Right lobe of liver (tissue), 6 donors: ENCODE measurements around the gene LYSMD3. TPM values are rescaled to one million over a fixed set of nuclear protein-coding genes. Genes with fewer than 3 reads are reported as not detected.

Experiments used
- ATAC-seq, 4 donors: fragments of 200-7000 bp; cut with Tn5 transposase; one replicate each; pipeline ENCODE4 v1.9.1; 2020; ENCODE audit warnings: mild to moderate bottlenecking in 4 of 4, moderate library complexity in 4 of 4
- DNase-seq, 3 donors: peaks; one replicate each; pipeline ENCODE4 v3.0.0-alpha.2; 2020
- H3K27ac ChIP-seq, 3 donors: fragments of 200-600 bp; one replicate each; pipeline ENCODE4 v1.8.0; 2022
- H3K27me3 ChIP-seq, 2 donors: fragments of 200-600 bp; one replicate each; pipeline ENCODE4 v1.8.0; 2022
- H3K36me3 ChIP-seq, 4 donors: fragments of 200-600 bp; sonication (generic) in 1 of 4; one replicate each; pipeline versions ENCODE4 v1.5.1 to v1.8.0; 2017 to 2022; ENCODE audit warnings: control low read depth in 1 of 4
- H3K4me1 ChIP-seq, 4 donors: fragments of 200-600 bp; sonication (generic) in 1 of 4; one replicate each; pipeline versions ENCODE4 v1.5.1 to v1.8.0; 2017 to 2022; ENCODE audit warnings: control low read depth in 1 of 4
- H3K4me3 ChIP-seq, 3 donors: fragments of 200-600 bp; one replicate each; pipeline ENCODE4 v1.8.0; 2022
- H3K9me3 ChIP-seq, 4 donors: fragments of 200-600 bp; sonication (generic) in 1 of 4; one replicate each; pipeline versions ENCODE4 v1.5.1 to v1.8.0; 2017 to 2022; ENCODE audit warnings: control low read depth in 1 of 4
- POLR2A ChIP-seq: fragments of 450-650 bp; IDR thresholded peaks from one replicate; pipeline ENCODE4 v1.6.1; 2017; ENCODE audit warnings: antibody characterized with exemption, mild to moderate bottlenecking
- WGBS: methylation state at CpG from one replicate; pipeline ENCODE4 v1.1.6; 2018; ENCODE audit warnings: low coverage, low lambda C conversion rate; ENCODE audit not compliant: insufficient coverage; ENCODE audit errors: missing lambda C conversion rate; 5-methylcytosine and 5-hydroxymethylcytosine counted together
- intact Hi-C, 2 donors: fragments of 100-400 bp; cut with DNase I; formaldehyde crosslinking; loops; one replicate each; pipeline versions ENCODE4 v1.11.2 to v1.14.1; 2022
- total RNA-seq, 6 experiments: library from RNA; depleted of rRNA in 2 of 6; stranded (reverse); fragments of >200 nt in 2 of 6; fragmentation: NEBNext Ultra II Directional in 3 of 6; extraction: Animal tissue kit (Norgen Biotek cat#: 25700) in 3 of 6; gene quantifications; one replicate each; pipeline versions ENCODE4 v1.1.0 to v1.2.4, GENCODE V29; 2016 to 2023
- TF ChIP-seq, protein P1 (sequence below), 4 donors: fragments of 200-600 bp in 3 of 4; fragments of 450-650 bp in 1 of 4; IDR thresholded peaks; one replicate each; pipeline versions ENCODE4 v1.5.1 to v1.8.0; 2016 to 2022; ENCODE audit warnings: antibody characterized with exemption in 4 of 4, mild to moderate bottlenecking in 2 of 4
- donor health status: DM: no; HTN: yes; CAD: no.
- donor health status: DM: no; HTN: no; CAD: no.
- donor health status: DM: no; HTN: no; CAD: no.
- donor health status: DM: no; HTN: yes; CAD: no.
- donor health status: DM: no; HTN: yes; CAD: no.

The LYSMD3 gene
- total RNA-seq, 6 experiments from 2014 or later = 11.4 to 16.6 (median 13.3) TPM

DNA sequence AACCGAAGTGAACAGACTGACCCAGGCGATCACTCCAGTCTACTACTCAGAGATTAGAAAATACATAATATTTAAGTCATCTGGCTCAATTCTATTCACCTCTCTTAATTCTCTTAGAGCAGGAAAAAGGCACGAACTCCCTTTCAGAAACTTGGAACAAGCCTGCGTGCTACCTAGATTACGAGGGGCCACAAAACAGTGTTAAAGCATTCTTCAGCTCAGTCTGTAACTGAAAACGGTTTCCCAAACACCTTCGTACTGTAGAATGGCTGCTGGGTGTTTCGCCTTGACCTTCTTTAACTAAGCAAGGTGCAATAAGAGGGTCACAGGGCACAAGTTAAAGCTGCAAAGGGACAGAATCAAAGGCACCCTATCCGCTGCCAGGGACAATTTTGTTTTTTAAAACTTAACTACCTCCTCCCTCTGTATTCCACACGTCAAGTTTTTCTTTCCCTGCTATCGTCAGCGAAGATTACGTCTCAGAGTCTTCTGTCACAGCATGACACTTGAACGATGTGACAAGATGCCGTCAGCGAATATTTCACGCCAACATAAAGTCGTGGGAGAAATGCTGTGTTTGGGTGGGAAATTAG is 687 bp downstream of the LYSMD3 start:
- peak in 1 of 4 donors; percentile 1 for ATAC-seq
- Histone ChIP-seq H3K27me3 (no peaks in the 10 kb centered on the region), H3K4me1 (peaks cover 0 to 28% (median 5%) of the 10 kb centered on the region in 4 donors), H3K27ac (peak overlapping the region; percentile 93 to 96 (median 95)), H3K9me3 (no peaks in the 10 kb centered on the region), H3K4me3 (peak overlapping the region; percentile 83 to 86 (median 85)), H3K36me3 (peaks cover 0 to 16% (median 0%) of the 10 kb centered on the region in 4 donors)
- intact Hi-C loops = no loop called here
- TF ChIP-seq POLR2A = no peak
- TF ChIP-seq, protein P1, sequence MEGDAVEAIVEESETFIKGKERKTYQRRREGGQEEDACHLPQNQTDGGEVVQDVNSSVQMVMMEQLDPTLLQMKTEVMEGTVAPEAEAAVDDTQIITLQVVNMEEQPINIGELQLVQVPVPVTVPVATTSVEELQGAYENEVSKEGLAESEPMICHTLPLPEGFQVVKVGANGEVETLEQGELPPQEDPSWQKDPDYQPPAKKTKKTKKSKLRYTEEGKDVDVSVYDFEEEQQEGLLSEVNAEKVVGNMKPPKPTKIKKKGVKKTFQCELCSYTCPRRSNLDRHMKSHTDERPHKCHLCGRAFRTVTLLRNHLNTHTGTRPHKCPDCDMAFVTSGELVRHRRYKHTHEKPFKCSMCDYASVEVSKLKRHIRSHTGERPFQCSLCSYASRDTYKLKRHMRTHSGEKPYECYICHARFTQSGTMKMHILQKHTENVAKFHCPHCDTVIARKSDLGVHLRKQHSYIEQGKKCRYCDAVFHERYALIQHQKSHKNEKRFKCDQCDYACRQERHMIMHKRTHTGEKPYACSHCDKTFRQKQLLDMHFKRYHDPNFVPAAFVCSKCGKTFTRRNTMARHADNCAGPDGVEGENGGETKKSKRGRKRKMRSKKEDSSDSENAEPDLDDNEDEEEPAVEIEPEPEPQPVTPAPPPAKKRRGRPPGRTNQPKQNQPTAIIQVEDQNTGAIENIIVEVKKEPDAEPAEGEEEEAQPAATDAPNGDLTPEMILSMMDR (IDR thresholded peaks at IDR 0.05) = no peak
- WGBS = under 1% methylated on average over 18 of the region's 18 CpGs
- DNase-seq = no peak

DNA sequence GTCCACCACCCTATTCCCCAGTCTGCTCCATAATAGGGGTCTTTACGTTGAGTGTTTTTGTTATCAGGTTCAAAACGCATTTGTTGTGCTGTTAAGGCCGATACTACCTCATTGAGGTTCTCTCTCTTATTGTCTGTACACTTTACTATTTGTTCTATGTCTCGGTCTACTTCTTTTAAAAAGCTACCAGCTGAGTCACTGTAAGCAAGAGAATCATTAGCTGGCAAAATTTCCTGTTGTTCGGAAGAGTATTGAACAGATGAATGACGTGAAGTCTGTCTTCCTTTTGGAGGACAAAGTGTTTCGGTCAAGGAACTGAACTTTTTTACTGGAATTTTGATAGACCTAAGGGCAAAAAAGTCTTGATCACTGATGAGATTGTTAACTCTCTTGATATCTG is 10.3 kb downstream of the LYSMD3 start:
- intact Hi-C loops = no loop called here
- peaks cover 0 to 56% (median 10%) of the 10 kb centered on the region in 4 donors for H3K36me3 ChIP-seq
- H3K27ac ChIP-seq = no peak overlapping the region
- no peak for TF ChIP-seq POLR2A
- TF ChIP-seq, protein P1 (IDR thresholded peaks at IDR 0.05) = no peak
- DNase-seq = no peak
- WGBS = 90% methylated on average over 7 of the region's 7 CpGs
- H3K9me3 ChIP-seq = no peaks in the 10 kb centered on the region
- H3K27me3 ChIP-seq = no peaks in the 10 kb centered on the region
- H3K4me1 ChIP-seq = no peaks in the 10 kb centered on the region
- H3K4me3 ChIP-seq = no peak overlapping the region
- ATAC-seq = no peak

DNA sequence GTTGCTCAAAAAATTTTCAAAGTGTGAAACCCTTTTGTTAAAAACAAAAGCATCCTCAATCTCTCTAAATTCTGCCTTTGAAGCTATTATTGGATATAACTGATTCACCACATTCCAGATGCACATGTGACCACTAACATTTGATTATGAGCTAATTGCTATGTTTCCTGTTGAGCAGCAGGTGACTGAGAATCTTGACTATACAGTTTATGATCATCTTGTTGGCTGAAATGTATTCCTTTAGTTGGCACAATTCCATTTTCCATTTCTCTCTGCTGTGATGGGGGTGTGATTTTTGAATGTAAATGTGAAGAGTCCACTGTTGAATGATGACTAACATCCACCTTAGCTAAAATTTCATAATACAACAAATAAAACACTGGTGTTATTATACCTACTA is 10.7 kb downstream of the LYSMD3 start:
- no peak overlapping the region for H3K4me3 ChIP-seq
- ATAC-seq (no peak), DNase-seq (no peak)
- TF ChIP-seq, protein P1 (IDR thresholded peaks at IDR 0.05) = no peak
- TF ChIP-seq POLR2A = no peak
- no peaks in the 10 kb centered on the region for H3K9me3 ChIP-seq
- peaks cover 0 to 52% (median 10%) of the 10 kb centered on the region in 4 donors for H3K36me3 ChIP-seq
- no peak overlapping the region for H3K27ac ChIP-seq
- H3K4me1 ChIP-seq = no peaks in the 10 kb centered on the region
- H3K27me3 ChIP-seq = no peaks in the 10 kb centered on the region
- intact Hi-C loops = no loop called here

DNA sequence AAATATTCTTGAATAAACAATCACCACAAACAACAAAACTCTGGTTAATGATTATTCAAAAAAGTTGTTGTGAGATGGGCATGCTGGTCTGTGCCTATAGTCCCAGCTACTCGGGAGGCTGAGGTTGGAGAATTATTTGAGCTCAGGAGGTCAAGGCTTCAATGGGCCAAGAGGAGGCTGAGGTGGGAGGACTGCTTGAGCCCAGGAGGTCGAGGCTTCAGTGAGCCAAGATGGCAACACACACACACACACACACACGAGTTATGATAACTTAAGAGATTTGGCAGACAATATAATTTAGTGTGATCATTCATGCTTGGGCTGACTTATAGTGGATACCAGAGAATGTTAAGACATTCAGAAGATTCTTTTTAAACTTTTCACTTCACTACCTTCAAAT is 14.9 kb downstream of the LYSMD3 start:
- Histone ChIP-seq H3K9me3 (no peaks in the 10 kb centered on the region), H3K36me3 (peaks cover 0 to 16% (median 8%) of the 10 kb centered on the region in 4 donors), H3K4me1 (no peaks in the 10 kb centered on the region), H3K27me3 (no peaks in the 10 kb centered on the region), H3K27ac (no peak overlapping the region), H3K4me3 (no peak overlapping the region)
- DNase-seq (no peak), ATAC-seq (peak in 1 of 4 donors; percentile 30)
- intact Hi-C loops = no loop called here
- no peak for TF ChIP-seq POLR2A
- TF ChIP-seq, protein P1 (IDR thresholded peaks at IDR 0.05) = no peak
- WGBS = 51% methylated on average over 3 of the region's 3 CpGs
